Measurements from ENCODE around the gene L1CAM. TPM values are rescaled to one million over a fixed set of nuclear protein-coding genes. Genes with fewer than 3 reads are reported as not detected.

L1CAM gene
- total and polyA plus RNA-seq, 2 donors (not counting 1 experiment from before 2014, with no cell fraction given): 9.4 to 19.9 TPM

DNA sequence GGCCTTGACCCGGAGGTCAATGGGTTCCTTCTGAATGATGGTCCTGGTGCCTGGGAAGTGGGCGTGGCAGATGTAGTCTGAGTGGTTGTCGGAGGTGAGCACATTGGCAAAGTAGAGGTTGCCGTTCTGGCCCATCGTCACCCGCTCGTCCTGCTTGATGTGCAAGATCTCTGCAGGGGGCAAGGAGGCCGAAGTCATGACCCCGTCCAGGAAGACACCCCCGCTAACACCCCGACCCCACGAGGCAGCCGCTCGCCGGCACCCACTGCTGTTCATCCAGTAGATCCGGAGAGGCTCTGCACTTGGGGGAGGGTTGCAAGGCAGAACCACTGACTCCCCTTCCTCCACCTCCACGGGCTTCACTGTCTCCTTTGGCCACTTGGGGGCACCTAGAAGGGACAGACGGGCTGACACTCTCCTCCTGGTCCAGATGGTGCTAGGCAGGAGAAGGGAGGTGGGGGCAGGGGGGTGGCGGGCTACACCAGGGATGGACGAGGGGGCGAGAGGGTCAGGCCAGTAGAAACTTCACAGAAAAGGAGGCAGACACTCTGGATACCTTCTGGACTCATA, 15.1 kb downstream of the L1CAM start:
- H3K9me3 ChIP-seq (ENCODE audit: control extremely low read depth in 1 of 3, control insufficient read depth in 2 of 3, insufficient read depth in 1 of 3, low read length in 2 of 3): peaks cover 0 to 3% (median 0%) of the 10 kb centered on the region in 3 donors
- TF ChIP-seq, protein P1, sequence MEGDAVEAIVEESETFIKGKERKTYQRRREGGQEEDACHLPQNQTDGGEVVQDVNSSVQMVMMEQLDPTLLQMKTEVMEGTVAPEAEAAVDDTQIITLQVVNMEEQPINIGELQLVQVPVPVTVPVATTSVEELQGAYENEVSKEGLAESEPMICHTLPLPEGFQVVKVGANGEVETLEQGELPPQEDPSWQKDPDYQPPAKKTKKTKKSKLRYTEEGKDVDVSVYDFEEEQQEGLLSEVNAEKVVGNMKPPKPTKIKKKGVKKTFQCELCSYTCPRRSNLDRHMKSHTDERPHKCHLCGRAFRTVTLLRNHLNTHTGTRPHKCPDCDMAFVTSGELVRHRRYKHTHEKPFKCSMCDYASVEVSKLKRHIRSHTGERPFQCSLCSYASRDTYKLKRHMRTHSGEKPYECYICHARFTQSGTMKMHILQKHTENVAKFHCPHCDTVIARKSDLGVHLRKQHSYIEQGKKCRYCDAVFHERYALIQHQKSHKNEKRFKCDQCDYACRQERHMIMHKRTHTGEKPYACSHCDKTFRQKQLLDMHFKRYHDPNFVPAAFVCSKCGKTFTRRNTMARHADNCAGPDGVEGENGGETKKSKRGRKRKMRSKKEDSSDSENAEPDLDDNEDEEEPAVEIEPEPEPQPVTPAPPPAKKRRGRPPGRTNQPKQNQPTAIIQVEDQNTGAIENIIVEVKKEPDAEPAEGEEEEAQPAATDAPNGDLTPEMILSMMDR (IDR thresholded peaks at IDR 0.05): no peak
- TF ChIP-seq EZH2 (IDR thresholded peaks at IDR 0.05; ENCODE audit: borderline replicate concordance, insufficient read depth, low read depth, low read length, poor library complexity, severe bottlenecking): no peak
- no peak overlapping the region for H3K4me2 ChIP-seq (replicated peaks; ENCODE audit: low read depth, low read length, poor library complexity, severe bottlenecking)
- peaks cover 5% of the 10 kb centered on the region for H3K27me3 Mint-ChIP-seq
- whole genome bisulfite sequencing (ENCODE audit: insufficient coverage): 71% methylated on average over 1 of the region's 21 CpGs
- CTCF ChIA-PET: interaction anchor here (0.9 kb wide), 1 partner anchor 30 kb away, joined by 3 read pairs; no protein-coding TSS in a partner anchor
- peaks cover 2% of the 10 kb centered on the region for H3K4me1 Mint-ChIP-seq
- H3K79me2 ChIP-seq (ENCODE audit: control insufficient read depth, insufficient read depth, low read length): no peaks in the 10 kb centered on the region
- no peak for ATAC-seq (ENCODE audit: low read depth)
- no peak overlapping the region for H3K9ac ChIP-seq (ENCODE audit: low read length)
- H3K27ac Mint-ChIP-seq: no peak overlapping the region
- no peak overlapping the region for H3K4me3 ChIP-seq (ENCODE audit: control extremely low read depth in 1 of 5, extremely low read depth in 1 of 5, insufficient read depth in 1 of 5, low read depth in 2 of 5, low read length in 4 of 5)
- H3K9me3 Mint-ChIP-seq (ENCODE audit: insufficient read depth): no peaks in the 10 kb centered on the region
- H3K4me1 ChIP-seq (ENCODE audit: control insufficient read depth in 2 of 2, insufficient read depth in 2 of 2, low read length in 2 of 2): no peaks in the 10 kb centered on the region
- no peak overlapping the region for H2AFZ ChIP-seq (ENCODE audit: insufficient read depth, low read depth, low read length, poor library complexity, severe bottlenecking)
- peaks cover 0 to 7% (median 0%) of the 10 kb centered on the region in 4 experiments for H3K27me3 ChIP-seq (replicated peaks in 1 of 4; ENCODE audit: control extremely low read depth in 1 of 4, control insufficient read depth in 3 of 4, insufficient read depth in 4 of 4, low read length in 3 of 4)
- intact Hi-C loops (cut with micrococcal nuclease): no loop called here
- H4K20me1 ChIP-seq (ENCODE audit: control insufficient read depth, insufficient read depth, low read length, poor library complexity, severe bottlenecking): no peaks in the 10 kb centered on the region
- H3K4me3 Mint-ChIP-seq: no peak overlapping the region
- H3K36me3 ChIP-seq (replicated peaks in 1 of 2; ENCODE audit: control extremely low read depth in 1 of 2, control insufficient read depth in 1 of 2, extremely low read depth in 1 of 2, insufficient read depth in 2 of 2, low read length in 1 of 2): no peaks in the 10 kb centered on the region
- POLR2A ChIA-PET: no interaction called here
- DNase-seq: no peak
- no peak overlapping the region for H3K27ac ChIP-seq (ENCODE audit: low read length in 2 of 2)

DNA sequence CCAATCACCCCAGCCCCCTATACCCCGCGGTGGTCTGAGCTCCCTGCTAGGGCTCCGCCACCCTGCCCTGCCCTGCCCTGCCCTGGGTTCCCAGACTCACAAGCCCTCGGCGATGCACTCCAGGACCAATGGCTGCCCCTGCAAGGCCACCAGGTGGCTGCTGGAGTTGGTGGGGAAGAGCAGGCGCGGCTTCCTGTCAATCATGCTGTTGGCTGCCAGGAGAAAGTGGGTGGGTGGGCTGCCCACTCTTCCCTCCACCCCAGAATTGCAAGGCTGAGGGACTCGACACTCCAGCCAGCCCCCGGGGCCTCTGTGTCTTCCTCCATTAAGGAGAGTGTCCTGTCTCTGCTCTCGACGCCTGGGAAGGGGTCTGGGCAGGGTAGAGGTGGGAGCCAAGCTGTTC, 15.7 kb downstream of the L1CAM start:
- Mint-ChIP-seq H3K27ac (no peak overlapping the region), H3K27me3 (peaks cover 5% of the 10 kb centered on the region), H3K4me1 (peaks cover 2% of the 10 kb centered on the region), H3K4me3 (no peak overlapping the region), H3K9me3 (ENCODE audit: insufficient read depth) (no peaks in the 10 kb centered on the region)
- Histone ChIP-seq H4K20me1 (ENCODE audit: control insufficient read depth, insufficient read depth, low read length, poor library complexity, severe bottlenecking) (no peaks in the 10 kb centered on the region), H3K27me3 (replicated peaks in 1 of 4; ENCODE audit: control extremely low read depth in 1 of 4, control insufficient read depth in 3 of 4, insufficient read depth in 4 of 4, low read length in 3 of 4) (peaks cover 0 to 4% (median 0%) of the 10 kb centered on the region in 4 experiments), H3K9me3 (ENCODE audit: control extremely low read depth in 1 of 3, control insufficient read depth in 2 of 3, insufficient read depth in 1 of 3, low read length in 2 of 3) (no peaks in the 10 kb centered on the region), H3K27ac (ENCODE audit: low read length in 2 of 2) (no peak overlapping the region), H3K4me3 (ENCODE audit: control extremely low read depth in 1 of 5, extremely low read depth in 1 of 5, insufficient read depth in 1 of 5, low read depth in 2 of 5, low read length in 4 of 5) (no peak overlapping the region), H3K79me2 (ENCODE audit: control insufficient read depth, insufficient read depth, low read length) (no peaks in the 10 kb centered on the region), H2AFZ (ENCODE audit: insufficient read depth, low read depth, low read length, poor library complexity, severe bottlenecking) (no peak overlapping the region), H3K36me3 (replicated peaks in 1 of 2; ENCODE audit: control extremely low read depth in 1 of 2, control insufficient read depth in 1 of 2, extremely low read depth in 1 of 2, insufficient read depth in 2 of 2, low read length in 1 of 2) (no peaks in the 10 kb centered on the region), H3K4me1 (ENCODE audit: control insufficient read depth in 2 of 2, insufficient read depth in 2 of 2, low read length in 2 of 2) (no peaks in the 10 kb centered on the region), H3K9ac (ENCODE audit: low read length) (no peak overlapping the region), H3K4me2 (replicated peaks; ENCODE audit: low read depth, low read length, poor library complexity, severe bottlenecking) (no peak overlapping the region)
- ATAC-seq (ENCODE audit: low read depth): no peak
- ChIA-PET POLR2A (interaction anchor here (0.6 kb wide), 1 partner anchor 33 kb away, joined by 5 read pairs; no protein-coding TSS in a partner anchor), CTCF (no interaction called here)
- no CpG with 5 or more reads among the region's 11 CpGs for WGBS (ENCODE audit: insufficient coverage)
- no peak for TF ChIP-seq EZH2 (IDR thresholded peaks at IDR 0.05; ENCODE audit: borderline replicate concordance, insufficient read depth, low read depth, low read length, poor library complexity, severe bottlenecking)
- TF ChIP-seq, protein P1 (IDR thresholded peaks at IDR 0.05): no peak
- intact Hi-C loops (cut with micrococcal nuclease): no loop called here
- no peak for DNase-seq
